K562 (cell line): ENCODE results near the gene APBA2. TPM values are rescaled to one million over a fixed set of nuclear protein-coding genes. Genes with fewer than 3 reads are reported as not detected.

Experiments
- DNMT1 ChIP-seq: fragments of 450-650 bp; IDR thresholded peaks from 2 replicates; pipeline ENCODE4 v1.6.1; 2016; ENCODE audit warnings: antibody characterized with exemption, mild to moderate bottlenecking
- FOS ChIP-seq: IDR thresholded peaks from 3 replicates; pipeline ENCODE4 v1.6.1; 2011; ENCODE audit not compliant: insufficient read length; ENCODE audit errors: extremely low read depth
- JUN ChIP-seq, 2 experiments: sonication (generic) in 1 of 2; formaldehyde crosslinking in 1 of 2; IDR thresholded peaks; 2 replicates each; pipeline versions ENCODE4 v1.6.1 to v1.8.0; 2012 to 2022; ENCODE audit warnings: borderline replicate concordance in 2 of 2, mild to moderate bottlenecking in 2 of 2, improper control_type of control experiment in 1 of 2, low read depth in 1 of 2, low read length in 1 of 2, missing genetic modification reagents in 1 of 2
- MCM7 ChIP-seq, 2 experiments: fragments of 450-650 bp; IDR thresholded peaks; 2 replicates each; pipeline ENCODE4 v1.6.1; 2016 to 2018
- PHF21A ChIP-seq: fragments of 450-650 bp; IDR thresholded peaks from 2 replicates; pipeline ENCODE4 v1.6.1; 2017; ENCODE audit warnings: low read depth, borderline replicate concordance
- RBM17 ChIP-seq: fragments of 200-400 bp; formaldehyde crosslinking; IDR thresholded peaks from 2 replicates; pipeline ENCODE4 v1.6.1; 2017; ENCODE audit warnings: low read depth, mild to moderate bottlenecking, low read length, borderline replicate concordance
- RBM22 ChIP-seq: fragments of 200-400 bp; formaldehyde crosslinking; IDR thresholded peaks from 2 replicates; pipeline ENCODE4 v1.6.1; 2018; ENCODE audit warnings: low read length, low read depth; ENCODE audit not compliant: poor library complexity, severe bottlenecking
- SUPT5H ChIP-seq: fragments of 450-650 bp; IDR thresholded peaks from 2 replicates; pipeline ENCODE4 v1.6.1; 2016
- THRAP3 ChIP-seq: fragments of 450-650 bp; IDR thresholded peaks from 2 replicates; pipeline ENCODE4 v1.6.1; 2016; ENCODE audit warnings: mild to moderate bottlenecking, inconsistent platforms, borderline replicate concordance
- ZBTB17 ChIP-seq: fragments of 450-650 bp; formaldehyde crosslinking; IDR thresholded peaks from 2 replicates; pipeline ENCODE4 v1.4.0; 2020; ENCODE audit warnings: mild to moderate bottlenecking
- ZNF121 ChIP-seq: sonication (generic); formaldehyde crosslinking; conservative IDR thresholded peaks from 2 replicates; pipeline ENCODE4 v1.8.0; 2022; ENCODE audit warnings: missing genetic modification reagents
- ZNF217 ChIP-seq: sonication (generic); formaldehyde crosslinking; IDR thresholded peaks from 2 replicates; pipeline ENCODE4 v1.8.0; 2022; ENCODE audit warnings: mild to moderate bottlenecking, missing genetic modification reagents
- ZNF668 ChIP-seq: fragments of 250-450 bp; sonication (Bioruptor Pico); IDR thresholded peaks from 2 replicates; pipeline ENCODE4 v1.8.0; 2022; ENCODE audit warnings: mild to moderate bottlenecking, inconsistent platforms
- ZNF780A ChIP-seq: fragments of 250-450 bp; sonication (Bioruptor Pico); IDR thresholded peaks from 2 replicates; pipeline ENCODE4 v1.5.0; 2021; ENCODE audit warnings: mild to moderate bottlenecking
- ZNF785 ChIP-seq: fragments of 250-450 bp; sonication (Bioruptor Pico); IDR thresholded peaks from 2 replicates; pipeline ENCODE4 v1.4.0; 2020; ENCODE audit warnings: mild to moderate bottlenecking
- polyA plus RNA-seq, 8 experiments: library from polyadenylated mRNA; depleted of rRNA in 4 of 8; stranded (reverse) in 5 of 8; unstranded in 3 of 8; fragments of >200 nt; fragmentation: Nextera tagmentation in 2 of 8; fragmentation: Illumina TruSeq in 1 of 8; extraction: Ambion mirVana in 2 of 8; extraction: Trizol in 1 of 8; gene quantifications; 2 replicates each; pipeline versions ENCODE4 v1.2.1 to v1.2.3, GENCODE V29; 2011 to 2014; ENCODE audit warnings: inconsistent platforms in 1 of 8, missing spikeins in 1 of 8
- total RNA-seq, 7 experiments: library from RNA; depleted of rRNA in 6 of 7; stranded (reverse); fragments of >200 nt in 6 of 7; fragmentation: Illumina TruSeq in 2 of 7; extraction: Trizol in 2 of 7; gene quantifications; 2 replicates each; pipeline versions ENCODE4 v1.2.1 to v1.2.3, GENCODE V29; 2011 to 2021; ENCODE audit warnings: low replicate concordance in 1 of 7
- TF ChIP-seq, protein P1 (sequence below): fragments of 250-450 bp; sonication (Bioruptor Pico); IDR thresholded peaks from 2 replicates; pipeline ENCODE4 v1.8.0; 2022; ENCODE audit warnings: moderate library complexity, mild to moderate bottlenecking, inconsistent platforms
- TF ChIP-seq, protein P2 (sequence below): fragments of 250-450 bp; sonication (Bioruptor Pico); IDR thresholded peaks from 2 replicates; pipeline ENCODE4 v1.8.0; 2022; ENCODE audit warnings: inconsistent platforms
- TF ChIP-seq, protein P3 (sequence below): sonication (generic); formaldehyde crosslinking; IDR thresholded peaks from 2 replicates; pipeline ENCODE4 v1.5.0; 2020; ENCODE audit warnings: missing genetic modification reagents
- TF ChIP-seq, protein P4 (sequence below): fragments of 250-450 bp; sonication (Bioruptor Pico); IDR thresholded peaks from 2 replicates; pipeline ENCODE4 v1.5.0; 2020; ENCODE audit warnings: mild to moderate bottlenecking
- TF ChIP-seq, protein P5 (sequence below): fragments of 250-450 bp; sonication (Bioruptor Pico); IDR thresholded peaks from 2 replicates; pipeline ENCODE4 v1.5.0; 2021; ENCODE audit warnings: mild to moderate bottlenecking, borderline replicate concordance

APBA2 gene
- total and polyA plus RNA-seq, 9 of the 15 experiments (the other 6 are each of a cell fraction or from before 2014, with no cell fraction given) = 0.24 to 40.9 (median 25.2) TPM

DNA sequence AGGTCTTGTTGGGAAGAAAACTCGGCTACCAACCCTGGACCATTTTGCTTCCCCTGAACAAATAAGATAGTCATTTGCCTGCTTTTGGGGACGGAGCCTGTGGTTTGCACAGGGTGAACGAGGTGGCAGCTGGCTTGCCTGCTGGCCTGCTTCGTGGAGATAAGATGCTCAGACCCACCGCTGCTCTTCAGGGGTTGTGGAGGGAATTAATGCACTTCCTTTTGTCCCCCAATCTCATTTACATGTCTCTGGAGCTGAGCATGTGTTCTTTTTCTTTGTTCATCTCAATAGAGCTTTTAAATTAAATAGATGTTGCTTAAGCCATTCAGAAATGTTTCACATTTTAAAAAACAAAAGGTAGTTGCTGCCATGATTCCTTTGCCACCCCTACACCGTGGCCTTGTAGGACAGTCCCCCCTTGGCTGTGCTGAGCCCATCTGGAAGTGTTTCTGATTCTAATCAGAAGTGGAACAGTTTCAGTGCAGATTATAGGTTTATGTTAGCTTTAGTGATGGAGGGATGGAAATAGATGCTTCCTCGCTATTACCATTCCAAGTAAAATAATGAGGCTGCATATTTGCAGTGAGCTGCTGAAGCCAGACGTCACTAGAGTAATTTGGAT lies 25.6 kb downstream of the APBA2 start (continued):
- peak; percentile 28; the same call in 1 of the 2 replicates for TF ChIP-seq PHF21A
- TF ChIP-seq, protein P1, sequence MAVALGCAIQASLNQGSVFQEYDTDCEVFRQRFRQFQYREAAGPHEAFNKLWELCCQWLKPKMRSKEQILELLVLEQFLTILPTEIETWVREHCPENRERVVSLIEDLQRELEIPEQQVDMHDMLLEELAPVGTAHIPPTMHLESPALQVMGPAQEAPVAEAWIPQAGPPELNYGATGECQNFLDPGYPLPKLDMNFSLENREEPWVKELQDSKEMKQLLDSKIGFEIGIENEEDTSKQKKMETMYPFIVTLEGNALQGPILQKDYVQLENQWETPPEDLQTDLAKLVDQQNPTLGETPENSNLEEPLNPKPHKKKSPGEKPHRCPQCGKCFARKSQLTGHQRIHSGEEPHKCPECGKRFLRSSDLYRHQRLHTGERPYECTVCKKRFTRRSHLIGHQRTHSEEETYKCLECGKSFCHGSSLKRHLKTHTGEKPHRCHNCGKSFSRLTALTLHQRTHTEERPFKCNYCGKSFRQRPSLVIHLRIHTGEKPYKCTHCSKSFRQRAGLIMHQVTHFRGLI = 0 out of 2 replicates have a peak, but pooled peaks have one; percentile 44
- no peak for TF ChIP-seq ZNF780A (CRISPR knock-in tag)
- TF ChIP-seq, protein P2, sequence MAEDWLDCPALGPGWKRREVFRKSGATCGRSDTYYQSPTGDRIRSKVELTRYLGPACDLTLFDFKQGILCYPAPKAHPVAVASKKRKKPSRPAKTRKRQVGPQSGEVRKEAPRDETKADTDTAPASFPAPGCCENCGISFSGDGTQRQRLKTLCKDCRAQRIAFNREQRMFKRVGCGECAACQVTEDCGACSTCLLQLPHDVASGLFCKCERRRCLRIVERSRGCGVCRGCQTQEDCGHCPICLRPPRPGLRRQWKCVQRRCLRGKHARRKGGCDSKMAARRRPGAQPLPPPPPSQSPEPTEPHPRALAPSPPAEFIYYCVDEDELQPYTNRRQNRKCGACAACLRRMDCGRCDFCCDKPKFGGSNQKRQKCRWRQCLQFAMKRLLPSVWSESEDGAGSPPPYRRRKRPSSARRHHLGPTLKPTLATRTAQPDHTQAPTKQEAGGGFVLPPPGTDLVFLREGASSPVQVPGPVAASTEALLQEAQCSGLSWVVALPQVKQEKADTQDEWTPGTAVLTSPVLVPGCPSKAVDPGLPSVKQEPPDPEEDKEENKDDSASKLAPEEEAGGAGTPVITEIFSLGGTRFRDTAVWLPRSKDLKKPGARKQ = no peak
- TF ChIP-seq SUPT5H = no peak
- no peak for TF ChIP-seq MCM7 (IDR thresholded peaks at IDR 0.05)
- TF ChIP-seq, protein P3, sequence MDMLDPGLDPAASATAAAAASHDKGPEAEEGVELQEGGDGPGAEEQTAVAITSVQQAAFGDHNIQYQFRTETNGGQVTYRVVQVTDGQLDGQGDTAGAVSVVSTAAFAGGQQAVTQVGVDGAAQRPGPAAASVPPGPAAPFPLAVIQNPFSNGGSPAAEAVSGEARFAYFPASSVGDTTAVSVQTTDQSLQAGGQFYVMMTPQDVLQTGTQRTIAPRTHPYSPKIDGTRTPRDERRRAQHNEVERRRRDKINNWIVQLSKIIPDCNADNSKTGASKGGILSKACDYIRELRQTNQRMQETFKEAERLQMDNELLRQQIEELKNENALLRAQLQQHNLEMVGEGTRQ (CRISPR knock-in tag) = no peak
- no peak for TF ChIP-seq RBM22
- TF ChIP-seq ZNF668 = no peak
- TF ChIP-seq, protein P4, sequence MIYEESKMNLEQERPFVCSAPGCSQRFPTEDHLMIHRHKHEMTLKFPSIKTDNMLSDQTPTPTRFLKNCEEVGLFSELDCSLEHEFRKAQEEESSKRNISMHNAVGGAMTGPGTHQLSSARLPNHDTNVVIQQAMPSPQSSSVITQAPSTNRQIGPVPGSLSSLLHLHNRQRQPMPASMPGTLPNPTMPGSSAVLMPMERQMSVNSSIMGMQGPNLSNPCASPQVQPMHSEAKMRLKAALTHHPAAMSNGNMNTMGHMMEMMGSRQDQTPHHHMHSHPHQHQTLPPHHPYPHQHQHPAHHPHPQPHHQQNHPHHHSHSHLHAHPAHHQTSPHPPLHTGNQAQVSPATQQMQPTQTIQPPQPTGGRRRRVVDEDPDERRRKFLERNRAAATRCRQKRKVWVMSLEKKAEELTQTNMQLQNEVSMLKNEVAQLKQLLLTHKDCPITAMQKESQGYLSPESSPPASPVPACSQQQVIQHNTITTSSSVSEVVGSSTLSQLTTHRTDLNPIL (CRISPR knock-in tag) = no peak
- TF ChIP-seq ZNF217 (CRISPR knock-in tag) = no peak
- TF ChIP-seq ZBTB17 (CRISPR knock-in tag) = 0 out of 2 replicates have a peak, but pooled peaks have one; percentile 34
- peak; percentile 53; the same call in 1 of the 2 replicates for TF ChIP-seq JUN (IDR thresholded peaks at IDR 0.05; ENCODE audit: borderline replicate concordance, low read depth, low read length)
- no peak for TF ChIP-seq JUN (CRISPR knock-in tag; IDR thresholded peaks at IDR 0.05; ENCODE audit: borderline replicate concordance)
- TF ChIP-seq RBM17 = no peak
- TF ChIP-seq, protein P5, sequence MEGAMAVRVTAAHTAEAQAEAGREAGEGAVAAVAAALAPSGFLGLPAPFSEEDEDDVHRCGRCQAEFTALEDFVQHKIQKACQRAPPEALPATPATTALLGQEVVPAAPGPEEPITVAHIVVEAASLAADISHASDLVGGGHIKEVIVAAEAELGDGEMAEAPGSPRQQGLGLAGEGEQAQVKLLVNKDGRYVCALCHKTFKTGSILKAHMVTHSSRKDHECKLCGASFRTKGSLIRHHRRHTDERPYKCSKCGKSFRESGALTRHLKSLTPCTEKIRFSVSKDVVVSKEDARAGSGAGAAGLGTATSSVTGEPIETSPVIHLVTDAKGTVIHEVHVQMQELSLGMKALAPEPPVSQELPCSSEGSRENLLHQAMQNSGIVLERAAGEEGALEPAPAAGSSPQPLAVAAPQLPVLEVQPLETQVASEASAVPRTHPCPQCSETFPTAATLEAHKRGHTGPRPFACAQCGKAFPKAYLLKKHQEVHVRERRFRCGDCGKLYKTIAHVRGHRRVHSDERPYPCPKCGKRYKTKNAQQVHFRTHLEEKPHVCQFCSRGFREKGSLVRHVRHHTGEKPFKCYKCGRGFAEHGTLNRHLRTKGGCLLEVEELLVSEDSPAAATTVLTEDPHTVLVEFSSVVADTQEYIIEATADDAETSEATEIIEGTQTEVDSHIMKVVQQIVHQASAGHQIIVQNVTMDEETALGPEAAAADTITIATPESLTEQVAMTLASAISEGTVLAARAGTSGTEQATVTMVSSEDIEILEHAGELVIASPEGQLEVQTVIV (CRISPR knock-in tag) = no peak
- no peak for TF ChIP-seq ZNF785 (CRISPR knock-in tag)
- TF ChIP-seq FOS = no peak
- no peak for TF ChIP-seq DNMT1
- TF ChIP-seq THRAP3 = no peak
- no peak for TF ChIP-seq ZNF121 (CRISPR knock-in tag)
